Ovary (tissue), 9 donors: ENCODE data around the gene DRC1. TPM values are rescaled to one million over a fixed set of nuclear protein-coding genes. Genes with fewer than 3 reads are reported as not detected.

Experiments used
- DNase-seq, 5 donors: peaks; one replicate each; pipeline ENCODE4 v3.0.0-alpha.2; 2019 to 2020
- H3K27ac ChIP-seq, 2 donors: fragments of 200-600 bp; one replicate each; pipeline versions ENCODE4 v1.5.1 to v1.8.0; 2019 to 2022
- H3K27me3 ChIP-seq: fragments of 200-600 bp; one replicate; pipeline ENCODE4 v1.8.0; 2022
- H3K36me3 ChIP-seq: fragments of 200-600 bp; sonication (generic); one replicate; pipeline ENCODE4 v1.5.1; 2019
- H3K4me1 ChIP-seq: one replicate; pipeline ENCODE4 v1.8.1; 2013; ENCODE audit warnings: mild to moderate bottlenecking, moderate library complexity; ENCODE audit not compliant: insufficient read depth
- H3K4me3 ChIP-seq: fragments of 200-600 bp; sonication (generic); one replicate; pipeline ENCODE4 v1.5.1; 2017
- H3K9me3 ChIP-seq, 2 donors: fragments of 200-600 bp in 1 of 2; sonication (generic) in 1 of 2; one replicate each; pipeline versions ENCODE4 v1.5.1 to v1.8.1; 2013 to 2019; ENCODE audit warnings: mild to moderate bottlenecking in 1 of 2, moderate library complexity in 1 of 2
- EP300 ChIP-seq: sonication (generic); formaldehyde crosslinking; IDR thresholded peaks from one replicate; pipeline ENCODE4 v1.6.1; 2017; ENCODE audit warnings: antibody characterized with exemption
- POLR2A ChIP-seq: fragments of 450-650 bp; IDR thresholded peaks from one replicate; pipeline ENCODE4 v1.6.1; 2017; ENCODE audit warnings: antibody characterized with exemption, mild to moderate bottlenecking, moderate library complexity
- WGBS, 3 donors: extraction: QIAGEN DNeasy Blood & Tissue Kit in 1 of 3; methylation state at CpG; one replicate each; pipeline versions ENCODE4 v1.1.5 to v1.1.7; 2013 to 2017; 5-methylcytosine and 5-hydroxymethylcytosine counted together
- intact Hi-C, 4 donors: fragments of 100-400 bp; cut with DNase I; formaldehyde crosslinking; loops; one replicate each; pipeline versions ENCODE4 v1.11.0 to v1.15.1; 2022 to 2023
- polyA plus RNA-seq, 2 donors: library from polyadenylated mRNA; stranded (reverse); fragments of 200-250 nt in 1 of 2; fragments of 350-450 nt in 1 of 2; fragmentation: Illumina TruSeq in 1 of 2; extraction: RNeasy Lipid Tissue Mini Kit (QIAGEN cat#74804) in 1 of 2; gene quantifications; one replicate each; pipeline ENCODE4 v1.2.3, GENCODE V29; 2013 to 2014
- total RNA-seq, 7 donors: library from RNA; depleted of rRNA in 2 of 7; stranded (reverse); fragments of >200 nt in 2 of 7; fragmentation: NEBNext Ultra II Directional in 3 of 7; extraction: Animal tissue kit (Norgen Biotek cat#: 25700) in 3 of 7; gene quantifications; one replicate each; pipeline versions ENCODE4 v1.1.0 to v1.2.4, GENCODE V29; 2016 to 2023
- TF ChIP-seq, protein P1 (sequence below), 3 donors: fragments of 450-650 bp in 2 of 3; fragments of 200-600 bp in 1 of 3; IDR thresholded peaks; one replicate each; pipeline versions ENCODE4 v1.5.1 to v1.8.0; 2016 to 2022; ENCODE audit warnings: antibody characterized with exemption in 3 of 3, mild to moderate bottlenecking in 1 of 3
- donor health status: DM: no; HTN: no; CAD: no; lungs with moderate emphysema.
- donor health status: DM: no; HTN: no; CAD: no.
- donor health status: Bipolar disorder and iron deficiency.
- donor health status: DM: yes; HTN: yes; CAD: no.
- donor health status: DM: no; HTN: no; CAD: no.
- donor health status: DM: yes; HTN: yes; CAD: no.

The DRC1 gene
- total and polyA plus RNA-seq, 9 donors = 0.05 to 11.8 (median 1.2) TPM; not detected in 3

DNA sequence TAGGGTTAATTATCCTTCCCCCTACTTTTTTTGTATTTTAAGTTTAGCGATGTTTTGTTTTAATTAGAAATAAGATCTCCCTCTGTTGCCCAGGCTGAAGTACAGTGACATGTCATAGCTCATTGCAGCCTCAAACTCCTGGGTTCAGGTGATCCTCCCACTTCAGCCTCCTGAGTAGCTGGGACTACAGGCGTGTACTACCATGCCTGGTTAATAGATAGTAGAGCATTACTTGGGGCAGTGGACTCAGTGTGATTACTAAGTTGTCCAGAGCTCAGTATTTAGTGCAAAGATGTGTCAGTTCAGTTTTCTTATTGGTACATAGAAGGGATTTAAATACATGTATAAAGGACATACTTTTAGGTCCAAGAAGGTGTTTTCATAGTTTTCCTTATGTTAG is 45.6 kb upstream of the DRC1 start:
- Histone ChIP-seq H3K36me3 (no peaks in the 10 kb centered on the region), H3K9me3 (no peaks in the 10 kb centered on the region), H3K4me1 (no peaks in the 10 kb centered on the region), H3K4me3 (no peak overlapping the region), H3K27me3 (no peaks in the 10 kb centered on the region), H3K27ac (no peak overlapping the region)
- TF ChIP-seq POLR2A = no peak
- TF ChIP-seq, protein P1, sequence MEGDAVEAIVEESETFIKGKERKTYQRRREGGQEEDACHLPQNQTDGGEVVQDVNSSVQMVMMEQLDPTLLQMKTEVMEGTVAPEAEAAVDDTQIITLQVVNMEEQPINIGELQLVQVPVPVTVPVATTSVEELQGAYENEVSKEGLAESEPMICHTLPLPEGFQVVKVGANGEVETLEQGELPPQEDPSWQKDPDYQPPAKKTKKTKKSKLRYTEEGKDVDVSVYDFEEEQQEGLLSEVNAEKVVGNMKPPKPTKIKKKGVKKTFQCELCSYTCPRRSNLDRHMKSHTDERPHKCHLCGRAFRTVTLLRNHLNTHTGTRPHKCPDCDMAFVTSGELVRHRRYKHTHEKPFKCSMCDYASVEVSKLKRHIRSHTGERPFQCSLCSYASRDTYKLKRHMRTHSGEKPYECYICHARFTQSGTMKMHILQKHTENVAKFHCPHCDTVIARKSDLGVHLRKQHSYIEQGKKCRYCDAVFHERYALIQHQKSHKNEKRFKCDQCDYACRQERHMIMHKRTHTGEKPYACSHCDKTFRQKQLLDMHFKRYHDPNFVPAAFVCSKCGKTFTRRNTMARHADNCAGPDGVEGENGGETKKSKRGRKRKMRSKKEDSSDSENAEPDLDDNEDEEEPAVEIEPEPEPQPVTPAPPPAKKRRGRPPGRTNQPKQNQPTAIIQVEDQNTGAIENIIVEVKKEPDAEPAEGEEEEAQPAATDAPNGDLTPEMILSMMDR (IDR thresholded peaks at IDR 0.05) = no peak
- TF ChIP-seq EP300 = no peak
- intact Hi-C loops = loop anchor here in 1 of 4 donors (10.0 kb wide), 1 partner anchor 219 kb away; no protein-coding TSS in a partner anchor
- 94 to 97% (median 94%) methylated on average over 2 of the region's 2 CpGs for WGBS, 3 donors
- DNase-seq = no peak

DNA sequence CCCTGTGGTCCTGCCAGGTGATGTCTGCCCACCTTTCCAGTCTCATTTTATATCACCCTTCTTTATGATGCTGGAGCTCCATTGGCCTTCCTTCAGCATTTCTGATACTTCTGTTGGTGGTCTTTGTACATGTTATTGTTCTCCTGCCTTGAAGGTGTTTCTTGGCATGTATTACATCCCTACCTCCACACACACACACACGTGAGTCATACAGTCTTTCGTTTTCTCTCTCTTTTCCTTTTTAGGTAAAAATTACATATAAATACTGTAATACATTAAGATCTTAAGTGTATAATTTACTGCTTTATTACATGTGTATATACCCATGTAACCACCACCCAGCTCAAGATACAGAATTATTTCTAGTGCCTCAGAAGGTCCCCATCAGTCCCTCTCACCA is 44.9 kb upstream of the DRC1 start:
- Histone ChIP-seq H3K9me3 (no peaks in the 10 kb centered on the region), H3K36me3 (no peaks in the 10 kb centered on the region), H3K27me3 (no peaks in the 10 kb centered on the region), H3K4me1 (no peaks in the 10 kb centered on the region), H3K27ac (no peak overlapping the region), H3K4me3 (no peak overlapping the region)
- no peak for DNase-seq
- WGBS, 3 donors = 82 to 86% (median 85%) methylated on average over 2 of the region's 2 CpGs
- TF ChIP-seq, protein P1 (IDR thresholded peaks at IDR 0.05) = no peak
- no peak for TF ChIP-seq POLR2A
- no peak for TF ChIP-seq EP300
- intact Hi-C loops = loop anchor here in 1 of 4 donors (10.0 kb wide), 1 partner anchor 218 kb away; no protein-coding TSS in a partner anchor

DNA sequence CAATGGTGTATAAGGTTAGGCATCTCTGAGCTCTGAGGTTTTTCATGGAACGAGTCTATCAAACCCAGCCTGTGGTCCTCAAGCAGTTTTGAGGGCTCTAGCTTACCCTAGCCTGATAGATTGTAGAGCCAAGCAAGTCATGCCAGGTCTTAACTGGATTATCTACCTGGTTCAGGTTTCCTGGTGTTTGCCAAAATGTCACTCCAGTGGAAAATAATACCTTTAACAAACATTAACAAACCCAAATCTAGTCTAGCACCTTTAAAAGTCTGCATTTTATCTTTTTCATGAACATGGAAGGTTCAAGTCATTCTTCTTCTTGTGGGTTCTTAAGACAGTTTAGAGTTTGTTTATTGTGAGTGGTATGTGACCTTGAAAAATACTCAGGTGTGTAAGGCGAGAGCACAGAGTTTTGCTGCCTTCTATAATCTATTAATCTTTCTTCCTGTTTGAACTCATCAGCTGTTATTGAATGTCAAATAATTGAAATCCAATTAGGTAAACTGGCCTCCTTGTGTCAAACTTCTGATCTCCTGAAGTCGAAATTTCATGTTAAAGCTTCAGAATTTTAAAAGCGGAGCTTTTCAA is 41.7 kb upstream of the DRC1 start:
- DNase-seq = no peak
- intact Hi-C loops = loop anchor here in 1 of 4 donors (10.0 kb wide), 1 partner anchor 215 kb away; no protein-coding TSS in a partner anchor
- H3K9me3 ChIP-seq = no peaks in the 10 kb centered on the region
- WGBS, 3 donors = 90 to 91% (median 91%) methylated on average over 4 of the region's 4 CpGs
- TF ChIP-seq, protein P1 (IDR thresholded peaks at IDR 0.05) = no peak
- H3K27me3 ChIP-seq = no peaks in the 10 kb centered on the region
- no peaks in the 10 kb centered on the region for H3K36me3 ChIP-seq
- no peak overlapping the region for H3K4me3 ChIP-seq
- no peaks in the 10 kb centered on the region for H3K4me1 ChIP-seq
- H3K27ac ChIP-seq = no peak overlapping the region

DNA sequence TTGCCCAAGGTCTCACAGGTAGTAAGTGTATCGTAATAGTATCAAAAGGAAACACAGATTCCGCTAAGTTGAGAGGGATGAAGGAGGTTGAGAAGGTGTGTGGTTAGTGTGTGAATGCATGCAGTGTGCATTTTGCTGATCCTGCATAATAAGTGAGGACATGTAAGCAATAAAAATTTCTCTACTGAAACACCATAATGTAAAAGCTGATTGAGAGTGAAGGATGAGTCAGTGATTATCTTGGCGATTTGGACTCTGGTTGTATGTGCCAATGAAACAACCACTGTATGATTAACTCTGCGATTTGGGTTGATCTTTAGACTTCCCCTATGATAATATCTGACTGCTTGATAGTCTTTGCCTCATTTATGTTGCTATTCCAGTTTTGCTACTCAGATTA is 38.4 kb upstream of the DRC1 start:
- intact Hi-C loops = no loop called here

More for the DNA sequence above, 38.4 kb upstream of the DRC1 start:
- Histone ChIP-seq H3K4me3 (no peak overlapping the region), H3K27me3 (no peaks in the 10 kb centered on the region), H3K36me3 (no peaks in the 10 kb centered on the region), H3K27ac (no peak overlapping the region), H3K4me1 (no peaks in the 10 kb centered on the region), H3K9me3 (no peaks in the 10 kb centered on the region)
- no peak for DNase-seq
- no peak for TF ChIP-seq POLR2A
- TF ChIP-seq, protein P1 (IDR thresholded peaks at IDR 0.05) = no peak
- no peak for TF ChIP-seq EP300
- 84 to 85% (median 85%) methylated on average over 4 of the region's 4 CpGs for WGBS, 3 donors
